GM10847 (cell line): ENCODE measurements around the gene CDH13.

Experiments
- POLR2A ChIP-seq: IDR thresholded peaks from 2 replicates; pipeline ENCODE4 v1.6.1; 2011; ENCODE audit not compliant: insufficient read length; ENCODE audit errors: extremely low read depth

Gene CDH13

DNA sequence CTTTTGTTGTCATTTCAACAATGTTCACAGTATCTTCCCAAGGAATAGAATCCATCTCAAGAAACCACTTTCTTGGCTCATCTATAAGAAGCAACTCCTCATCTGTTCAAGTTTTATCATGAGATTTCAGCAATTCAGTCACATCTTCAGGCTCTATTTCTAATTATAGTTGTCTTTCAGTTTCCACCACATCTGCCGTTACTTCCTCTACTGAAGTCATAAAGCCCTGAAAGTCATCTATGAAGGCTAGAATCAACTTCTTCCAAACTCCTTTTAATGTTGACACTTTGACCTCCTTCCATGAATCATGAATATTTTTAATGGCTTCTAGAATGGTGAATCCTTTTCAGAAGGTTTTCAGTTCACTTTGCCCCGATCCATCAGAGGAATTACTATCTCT is 102.1 kb downstream of the CDH13 start:
- no peak for TF ChIP-seq POLR2A

DNA sequence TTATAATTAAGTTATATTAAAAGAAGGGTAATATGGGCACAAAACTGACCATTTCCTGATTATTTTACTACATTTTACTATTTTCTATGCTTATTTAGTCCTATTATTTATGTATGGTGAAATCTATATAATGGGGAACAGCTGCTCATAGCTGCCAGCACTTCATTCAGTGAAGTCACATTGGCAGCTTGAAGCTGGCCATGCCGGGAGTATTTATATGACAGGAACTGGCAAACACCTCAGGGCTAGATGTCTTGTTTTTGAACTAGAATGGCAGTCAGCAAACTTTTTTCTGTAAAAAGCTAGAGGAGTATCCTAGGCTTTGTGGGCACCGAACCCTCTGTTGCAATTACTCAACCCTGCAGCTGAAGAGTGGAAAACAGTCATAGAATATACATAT is 104.1 kb downstream of the CDH13 start:
- no peak for TF ChIP-seq POLR2A

- no peak for TF ChIP-seq POLR2A
These were observed 105.7 kb downstream of the CDH13 start for GRCh38 chr16:82732461-82732860.

GRCh38 chr16:82735186-82735585 is 108.4 kb downstream of the CDH13 start:
- no peak for TF ChIP-seq POLR2A

- TF ChIP-seq POLR2A: no peak
These were observed 108.9 kb downstream of the CDH13 start for GRCh38 chr16:82735673-82736091.

- no peak for TF ChIP-seq POLR2A
These were observed 109.5 kb downstream of the CDH13 start for GRCh38 chr16:82736224-82736623.

- no peak for TF ChIP-seq POLR2A
These were observed 111.9 kb downstream of the CDH13 start for GRCh38 chr16:82738699-82739098.

DNA sequence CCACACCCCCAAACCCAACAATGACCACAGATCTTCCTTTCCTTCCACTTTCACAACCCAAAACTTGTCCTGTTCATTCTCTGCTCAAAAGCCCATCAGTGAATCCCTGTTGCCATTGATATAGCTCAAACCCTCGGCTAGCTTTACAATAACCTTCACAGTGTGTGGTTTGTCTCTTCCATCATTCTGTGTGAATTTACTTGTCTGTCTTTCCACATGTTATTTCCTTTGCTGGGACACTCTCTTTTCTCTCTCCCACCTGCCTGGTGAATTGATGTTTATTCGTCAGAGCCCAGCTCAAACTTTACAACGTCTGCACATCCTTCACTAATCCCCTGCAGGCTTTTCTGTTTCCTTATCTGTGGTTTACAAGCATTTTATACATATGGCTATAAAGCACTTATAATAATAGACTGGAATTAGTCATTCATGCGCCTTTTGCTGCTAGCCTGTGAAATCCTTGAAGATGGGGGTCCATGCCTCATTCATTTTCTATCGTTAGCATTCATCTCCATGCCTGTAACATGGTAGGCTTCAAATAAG is 114.4 kb downstream of the CDH13 start:
- no peak for TF ChIP-seq POLR2A

- no peak for TF ChIP-seq POLR2A
These were observed 118.2 kb downstream of the CDH13 start for GRCh38 chr16:82744958-82745357.

DNA sequence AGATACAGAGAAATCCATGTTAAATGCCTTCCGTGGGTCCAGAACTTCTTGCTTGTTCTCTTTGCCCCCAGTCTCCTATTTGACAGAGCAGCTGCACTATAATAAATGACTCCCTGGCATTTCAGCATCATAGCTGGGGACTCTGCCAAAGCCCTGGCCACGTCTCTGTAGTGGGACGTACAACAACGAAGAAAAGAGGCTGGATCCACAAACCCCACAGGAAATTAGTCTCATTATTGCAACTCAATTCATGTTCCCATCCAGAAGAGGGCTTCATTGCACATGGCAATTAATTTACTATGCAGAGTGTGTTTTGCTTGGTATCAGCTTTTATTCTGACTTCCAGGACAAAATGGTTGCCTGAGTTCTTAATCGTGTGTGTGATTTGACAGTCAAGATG is 121.3 kb downstream of the CDH13 start:
- TF ChIP-seq POLR2A: no peak

GRCh38 chr16:82750068-82750467 is 123.3 kb downstream of the CDH13 start:
- TF ChIP-seq POLR2A: no peak

- no peak for TF ChIP-seq POLR2A
These were observed 124.3 kb downstream of the CDH13 start for GRCh38 chr16:82751020-82751419.

DNA sequence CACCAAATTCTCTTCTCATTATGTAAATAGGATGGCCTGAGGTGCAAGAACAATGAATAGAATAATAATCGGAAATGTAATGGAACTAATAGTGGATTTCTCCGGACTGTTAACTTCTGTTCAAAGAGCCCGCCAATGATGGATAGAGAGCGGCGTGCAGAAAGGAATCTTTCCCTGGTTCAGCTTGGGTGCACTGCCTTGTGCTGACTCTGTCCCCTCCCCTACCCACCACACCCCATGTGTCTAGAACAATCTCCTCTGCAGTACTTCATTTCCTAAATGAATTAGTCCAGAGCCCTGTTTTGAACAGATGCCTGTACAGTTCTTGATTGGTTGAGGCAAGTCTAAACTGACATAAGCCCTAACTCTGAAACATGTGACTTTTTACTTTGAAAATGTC is 125.4 kb downstream of the CDH13 start:
- TF ChIP-seq POLR2A: no peak

GRCh38 chr16:82753821-82754220 is 127.1 kb downstream of the CDH13 start:
- TF ChIP-seq POLR2A: no peak

DNA sequence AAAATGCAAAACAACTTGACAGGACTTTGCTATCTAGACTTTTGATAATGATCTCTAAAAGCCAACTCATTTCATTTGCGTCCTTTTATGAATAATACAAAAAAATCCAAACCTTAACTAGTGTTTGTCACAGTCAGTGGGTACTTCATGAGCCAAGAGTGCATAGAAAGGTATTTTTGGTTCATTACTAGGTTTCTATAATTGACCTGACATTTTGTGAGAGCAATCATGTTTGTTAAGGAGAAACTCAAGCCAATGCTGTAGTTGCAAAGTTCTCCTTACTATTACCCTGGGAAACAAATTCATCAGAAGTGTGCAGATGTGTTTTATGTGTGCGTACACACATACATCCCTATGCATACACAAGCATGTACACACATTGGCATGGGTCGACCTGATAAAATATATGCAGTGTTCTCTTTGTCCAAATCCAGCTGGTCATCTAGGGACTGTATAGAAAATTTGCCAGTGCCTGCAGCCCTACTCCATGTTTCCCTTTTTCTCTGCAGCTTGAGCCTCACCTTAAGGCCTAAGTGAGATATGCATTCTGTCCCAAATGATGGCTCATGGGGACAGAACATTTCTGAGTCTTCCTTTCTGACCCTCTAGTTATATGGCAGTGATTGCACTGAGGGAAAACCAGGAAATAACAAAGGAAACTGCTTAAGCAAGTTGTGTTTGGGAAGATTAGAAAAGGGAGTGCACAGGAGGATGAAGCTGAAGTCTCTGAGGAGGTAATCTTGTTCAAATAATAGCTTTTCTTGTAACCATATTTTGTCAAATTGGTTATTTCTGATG is 128.1 kb downstream of the CDH13 start:
- no peak for TF ChIP-seq POLR2A

DNA sequence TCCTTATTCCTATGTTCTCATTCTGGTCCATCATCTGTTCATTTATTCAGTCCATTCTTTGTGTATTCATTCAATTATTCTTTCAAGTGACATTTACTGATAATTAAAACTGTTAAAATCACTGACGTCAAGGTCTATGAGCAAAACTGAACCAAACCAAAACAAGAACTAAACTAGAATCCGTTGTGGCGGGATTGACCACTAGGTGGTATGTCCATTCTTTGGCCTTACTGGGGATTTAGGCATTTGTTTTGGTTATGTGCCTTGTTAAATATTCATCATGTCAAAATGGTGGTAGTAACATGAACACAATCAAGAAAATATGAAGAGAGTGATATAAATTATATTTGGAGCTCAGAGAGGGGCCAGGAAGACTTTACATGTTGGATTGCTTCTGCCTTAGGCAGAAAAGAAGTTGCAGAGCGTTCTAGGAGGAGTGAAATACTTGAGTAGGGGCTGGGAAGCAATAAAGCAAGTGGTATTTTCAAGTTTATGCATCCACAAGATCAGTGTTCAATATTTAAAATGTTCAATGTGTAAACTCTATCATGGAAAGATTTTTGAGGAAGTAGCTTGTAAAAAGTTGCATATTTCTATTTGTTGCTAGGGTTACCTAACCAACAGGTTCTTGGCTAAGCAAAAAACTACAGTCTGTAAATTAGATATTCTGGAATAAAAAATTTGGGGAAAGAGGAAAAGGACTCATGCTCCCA is 129.0 kb downstream of the CDH13 start:
- no peak for TF ChIP-seq POLR2A
